Caco-2 (cell line): ENCODE measurements around the gene NHEJ1. TPM values are rescaled to one million over a fixed set of nuclear protein-coding genes. Genes with fewer than 3 reads are reported as not detected.

Experiments used
- BruUV-seq: library from RNA; stranded (reverse); fragments of 400-500 nt; replicated peaks from 2 replicates; lab custom pipeline; 2021; lab: Mats Ljungman, UMichigan
- CTCF ChIA-PET: fragments of 300-600 bp; sonication (Branson Sonifier 250); formaldehyde crosslinking; loops from one replicate; lab custom pipeline; 2022; ENCODE audit warnings: antibody characterized with exemption; lab: Charles Lee
- POLR2A ChIA-PET: fragments of 300-600 bp; sonication (Branson Sonifier 250); formaldehyde crosslinking; loops from one replicate; lab custom pipeline; 2022; ENCODE audit warnings: antibody characterized with exemption; lab: Charles Lee
- DNase-seq, 2 experiments: peaks; one replicate each; pipeline versions ENCODE4 v3.0.0 to v3.0.0-alpha.2; 2020 to 2022
- H3K27me3 ChIP-seq: replicated peaks from 2 replicates; pipeline ENCODE4 v1.6.0; 2011; ENCODE audit warnings: low read length; ENCODE audit not compliant: control insufficient read depth, insufficient read depth
- H3K36me3 ChIP-seq: 2 replicates; pipeline ENCODE4 v1.5.1; 2011; ENCODE audit warnings: low read length; ENCODE audit not compliant: control insufficient read depth, insufficient read depth
- H3K4me1 ChIP-seq: fragments of 250-450 bp; sonication (Bioruptor Pico); 2 replicates; pipeline ENCODE4 v1.5.1; 2020; ENCODE audit warnings: mild to moderate bottlenecking
- H3K4me3 ChIP-seq: 2 replicates; pipeline ENCODE4 v1.5.1; 2011; ENCODE audit warnings: low read depth, mild to moderate bottlenecking, control low read depth, low read length
- H3K9me3 ChIP-seq: fragments of 250-450 bp; sonication (Bioruptor Pico); 2 replicates; pipeline ENCODE4 v1.5.1; 2020; ENCODE audit warnings: mild to moderate bottlenecking, moderate library complexity
- H3K27ac Mint-ChIP-seq: one replicate; pipeline ENCODE4 v1.8.0; 2022; ENCODE audit warnings: mixed read lengths; ENCODE audit not compliant: unreplicated experiment
- H3K27me3 Mint-ChIP-seq: one replicate; pipeline ENCODE4 v1.8.0; 2022; ENCODE audit warnings: mixed read lengths; ENCODE audit not compliant: insufficient read depth, unreplicated experiment
- H3K36me3 Mint-ChIP-seq: one replicate; pipeline ENCODE4 v1.8.0; 2022; ENCODE audit warnings: mild to moderate bottlenecking, mixed read lengths; ENCODE audit not compliant: insufficient read depth, unreplicated experiment
- H3K4me1 Mint-ChIP-seq: one replicate; pipeline ENCODE4 v1.8.0; 2022; ENCODE audit warnings: low read depth, mixed read lengths; ENCODE audit not compliant: unreplicated experiment
- H3K4me3 Mint-ChIP-seq: one replicate; pipeline ENCODE4 v1.8.0; 2022; ENCODE audit warnings: mild to moderate bottlenecking, moderate library complexity, mixed read lengths; ENCODE audit not compliant: unreplicated experiment
- H3K9me3 Mint-ChIP-seq: one replicate; pipeline ENCODE4 v1.8.0; 2022; ENCODE audit warnings: mixed read lengths; ENCODE audit not compliant: unreplicated experiment
- CTCF ChIP-seq, 2 experiments: fragments of 200-600 bp in 1 of 2; IDR thresholded peaks; 1 replicate in 1 of 2; 2 replicates in 1 of 2; pipeline versions ENCODE4 v1.5.1 to v1.8.0; 2011 to 2022; ENCODE audit warnings: antibody characterized with exemption in 1 of 2, control low read depth in 1 of 2, inconsistent platforms in 1 of 2, low read depth in 1 of 2, low read length in 1 of 2, mild to moderate bottlenecking in 1 of 2, moderate library complexity in 1 of 2; ENCODE audit not compliant: insufficient read depth in 1 of 2, severe bottlenecking in 1 of 2, unreplicated experiment in 1 of 2
- intact Hi-C: fragments of 100-400 bp; cut with micrococcal nuclease; formaldehyde crosslinking; loops from one replicate; pipeline ENCODE4 v1.10.0; 2022; ENCODE audit not compliant: unreplicated experiment
- total RNA-seq: library from RNA; stranded (reverse); gene quantifications from 2 replicates; pipeline ENCODE4 v1.2.3, GENCODE V29; 2022

NHEJ1 gene
- total RNA-seq, 1 experiment from 2014 or later = 29.6 TPM

- Mint-ChIP-seq H3K9me3 (no peaks in the 10 kb centered on the region), H3K4me1 (peaks cover 45% of the 10 kb centered on the region), H3K36me3 (no peaks in the 10 kb centered on the region), H3K4me3 (peak overlapping the region; percentile 46), H3K27ac (peak overlapping the region; percentile 54), H3K27me3 (no peaks in the 10 kb centered on the region)
- POLR2A ChIA-PET = interaction anchor here (1.4 kb wide), 2 partner anchors 13 to 52 kb away, joined by 3 to 4 read pairs; partner anchors contain the start of gene IHH
- Histone ChIP-seq H3K36me3 (no peaks in the 10 kb centered on the region), H3K4me3 (no peak overlapping the region), H3K4me1 (peaks cover 56% of the 10 kb centered on the region), H3K27me3 (no peaks in the 10 kb centered on the region), H3K9me3 (no peaks in the 10 kb centered on the region)
- DNase-seq = no peak
- CTCF ChIA-PET = interaction anchor here (0.5 to 2.4 kb wide), 8 partner anchors 8 to 276 kb away, joined by 3 to 20 read pairs (median 6); partner anchors contain the start of gene IHH
- intact Hi-C loops = no loop called here
- no peak for TF ChIP-seq CTCF (IDR thresholded peaks at IDR 0.05; ENCODE audit: insufficient read depth in 1 of 2, low read depth in 1 of 2, low read length in 1 of 2, severe bottlenecking in 1 of 2, unreplicated experiment in 1 of 2)
- TSS peak; percentile 92 for BruUV-seq
These were observed 48.6 kb downstream of the NHEJ1 start for GRCh38 chr2:219112062-219112406.

- Histone ChIP-seq H3K36me3 (no peaks in the 10 kb centered on the region), H3K4me3 (no peak overlapping the region), H3K27me3 (no peaks in the 10 kb centered on the region), H3K4me1 (peaks cover 51% of the 10 kb centered on the region), H3K9me3 (no peaks in the 10 kb centered on the region)
- no TSS peak for BruUV-seq
- no peaks in the 10 kb centered on the region for H3K36me3 Mint-ChIP-seq
- H3K4me1 Mint-ChIP-seq = peaks cover 41% of the 10 kb centered on the region
- peak overlapping the region; percentile 46 for H3K4me3 Mint-ChIP-seq
- H3K27ac Mint-ChIP-seq = peak overlapping the region; percentile 54
- no peak for TF ChIP-seq CTCF (IDR thresholded peaks at IDR 0.05; ENCODE audit: insufficient read depth in 1 of 2, low read depth in 1 of 2, low read length in 1 of 2, severe bottlenecking in 1 of 2, unreplicated experiment in 1 of 2)
- CTCF ChIA-PET = interaction anchor here (0.5 to 2.4 kb wide), 13 partner anchors 7 to 277 kb away, joined by 3 to 20 read pairs (median 4); partner anchors contain the start of gene IHH
- peak; percentile 63 to 81 for DNase-seq
- POLR2A ChIA-PET = interaction anchor here (1.0 to 1.4 kb wide), 3 partner anchors 12 to 51 kb away, joined by 3 to 4 read pairs (median 3); partner anchors contain the start of gene IHH
- intact Hi-C loops = loop anchor here (1.0 kb wide), 1 partner anchor 40 kb away; no protein-coding TSS in a partner anchor
- H3K27me3 Mint-ChIP-seq = no peaks in the 10 kb centered on the region
- no peaks in the 10 kb centered on the region for H3K9me3 Mint-ChIP-seq
These were observed 49.1 kb downstream of the NHEJ1 start for GRCh38 chr2:219111375-219112061.

GRCh38 chr2:219109471-219109870, 51.1 kb downstream of the NHEJ1 start:
- H3K27ac Mint-ChIP-seq = peak overlapping the region; percentile 67
- H3K27me3 ChIP-seq = no peaks in the 10 kb centered on the region
- TF ChIP-seq CTCF (IDR thresholded peaks at IDR 0.05; ENCODE audit: insufficient read depth in 1 of 2, low read depth in 1 of 2, low read length in 1 of 2, severe bottlenecking in 1 of 2, unreplicated experiment in 1 of 2) = no peak
- no peaks in the 10 kb centered on the region for H3K36me3 ChIP-seq
- ChIA-PET CTCF (interaction anchor here (2.4 kb wide), 1 partner anchor 80 kb away, joined by 7 read pairs; no protein-coding TSS in a partner anchor), POLR2A (no interaction called here)
- no peaks in the 10 kb centered on the region for H3K9me3 ChIP-seq
- H3K4me3 Mint-ChIP-seq = no peak overlapping the region
- H3K4me3 ChIP-seq = no peak overlapping the region
- BruUV-seq = no TSS peak
- no peaks in the 10 kb centered on the region for H3K27me3 Mint-ChIP-seq
- H3K36me3 Mint-ChIP-seq = no peaks in the 10 kb centered on the region
- peaks cover 54% of the 10 kb centered on the region for H3K4me1 ChIP-seq
- peak; percentile 62 to 69 for DNase-seq
- intact Hi-C loops = no loop called here
- H3K9me3 Mint-ChIP-seq = no peaks in the 10 kb centered on the region
- peaks cover 41% of the 10 kb centered on the region for H3K4me1 Mint-ChIP-seq
